Common myeloid progenitor, CD34-positive (primary cell): ENCODE measurements around the gene VAC14.

ENCODE experiments used
- CTCF ChIA-PET: fragments of 350-600 bp; sonication (Branson Sonifier 250); formaldehyde crosslinking; loops from one replicate; lab custom pipeline; 2021; ENCODE audit warnings: antibody characterized with exemption; lab: Charles Lee
- POLR2A ChIA-PET: fragments of 350-600 bp; sonication (Branson Sonifier 250); formaldehyde crosslinking; loops from one replicate; lab custom pipeline; 2021; ENCODE audit warnings: antibody characterized with exemption; lab: Charles Lee
- DNase-seq, 3 donors: peaks; one replicate each; pipeline versions ENCODE4 v3.0.0 to v3.0.0-alpha.2; 2013
- H3K27ac ChIP-seq, 2 experiments: 1 replicate in 1 of 2; 2 replicates in 1 of 2; pipeline ENCODE4 v1.7.0; 2013; ENCODE audit warnings: inconsistent platforms in 2 of 2, low read length in 2 of 2, mild to moderate bottlenecking in 2 of 2, low read depth in 1 of 2, moderate library complexity in 1 of 2; ENCODE audit not compliant: severe bottlenecking in 2 of 2, insufficient read depth in 1 of 2, poor library complexity in 1 of 2
- H3K27me3 ChIP-seq, 5 experiments: replicated peaks in 2 of 5; 1 replicate in 3 of 5; 2 replicates in 2 of 5; pipeline versions ENCODE4 v1.6.1 to v1.7.0; 2013; ENCODE audit warnings: low read length in 4 of 5, mild to moderate bottlenecking in 2 of 5, moderate library complexity in 2 of 5, inconsistent platforms in 1 of 5; ENCODE audit not compliant: insufficient read depth in 5 of 5, control insufficient read depth in 4 of 5
- H3K36me3 ChIP-seq, 4 experiments: 1 replicate in 2 of 4; 2 replicates in 2 of 4; pipeline versions ENCODE4 v1.6.1 to v1.7.0; 2013; ENCODE audit warnings: low read length in 3 of 4, control low read depth in 1 of 4, mild to moderate bottlenecking in 1 of 4; ENCODE audit not compliant: control insufficient read depth in 4 of 4, insufficient read depth in 4 of 4
- H3K4me1 ChIP-seq, 4 experiments: 1 replicate in 3 of 4; 2 replicates in 1 of 4; pipeline versions ENCODE4 v1.6.1 to v1.7.1; 2013; ENCODE audit warnings: low read length in 3 of 4, mild to moderate bottlenecking in 3 of 4, control low read depth in 1 of 4, inconsistent platforms in 1 of 4, moderate library complexity in 1 of 4; ENCODE audit not compliant: control insufficient read depth in 4 of 4, insufficient read depth in 4 of 4; ENCODE audit errors: control extremely low read depth in 1 of 4
- H3K4me3 ChIP-seq, 7 experiments: 1 replicate in 4 of 7; 2 replicates in 3 of 7; pipeline versions ENCODE4 v1.5.1 to v1.7.0; 2013; ENCODE audit warnings: mild to moderate bottlenecking in 7 of 7, low read length in 6 of 7, moderate library complexity in 6 of 7, inconsistent platforms in 2 of 7, low read depth in 2 of 7, control low read depth in 1 of 7; ENCODE audit not compliant: insufficient read depth in 4 of 7, control insufficient read depth in 1 of 7; ENCODE audit errors: extremely low read depth in 1 of 7
- H3K9me3 ChIP-seq, 5 experiments: 1 replicate in 4 of 5; 2 replicates in 1 of 5; pipeline versions ENCODE4 v1.6.1 to v1.7.1; 2013; ENCODE audit warnings: low read length in 4 of 5, mild to moderate bottlenecking in 2 of 5, inconsistent platforms in 1 of 5, low read depth in 1 of 5, moderate library complexity in 1 of 5; ENCODE audit not compliant: control insufficient read depth in 4 of 5, insufficient read depth in 2 of 5; ENCODE audit errors: control extremely low read depth in 1 of 5
- WGBS: methylation state at CpG from one replicate; pipeline ENCODE4 v1.1.5; 2013; ENCODE audit not compliant: insufficient coverage; 5-methylcytosine and 5-hydroxymethylcytosine counted together

The VAC14 gene

DNA sequence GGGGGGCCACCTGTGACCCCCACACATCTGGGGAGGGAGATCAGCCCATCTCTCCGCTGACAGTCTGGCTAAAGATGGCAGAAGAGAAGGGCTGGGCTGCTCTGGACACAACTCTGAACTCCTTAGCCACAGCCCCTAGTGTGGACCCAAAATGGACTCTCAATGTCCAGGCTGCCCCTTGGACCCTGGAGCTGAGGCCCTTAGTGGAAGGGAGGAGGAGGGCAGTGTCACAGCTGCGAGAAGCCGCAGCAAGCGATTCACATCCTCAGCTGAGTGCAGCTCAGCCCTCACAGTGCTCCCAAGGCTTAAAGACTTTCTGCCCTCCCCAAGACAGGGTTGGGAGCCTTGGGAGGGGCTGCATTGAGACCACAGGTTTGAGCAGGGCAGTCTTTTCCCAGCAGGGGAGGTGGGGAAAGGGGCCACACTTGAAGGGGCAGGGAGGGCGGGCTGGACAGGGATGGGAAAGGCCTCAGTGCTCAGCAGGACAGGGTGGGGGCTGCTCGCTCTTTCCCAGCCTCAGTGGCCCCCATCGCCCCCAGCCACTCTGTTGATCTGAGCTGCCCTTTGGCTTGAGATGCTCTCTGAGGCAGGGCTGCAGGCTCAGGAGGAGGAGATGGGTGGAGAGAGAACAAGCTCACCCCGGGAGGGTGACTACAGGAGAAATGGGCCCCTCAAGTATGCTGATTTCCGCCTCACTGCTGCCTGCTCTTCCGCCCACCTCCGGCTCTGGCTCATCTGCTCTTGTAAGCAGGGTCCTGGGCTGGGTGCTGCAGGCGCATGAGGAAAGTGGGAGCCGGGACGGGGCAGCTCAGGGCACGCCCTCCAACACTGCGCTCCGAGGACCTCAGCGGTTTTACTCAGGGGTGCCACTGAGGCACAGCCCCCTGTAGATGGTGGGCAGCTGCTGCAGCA is 64.2 kb downstream of the VAC14 start:
- ChIA-PET CTCF (interaction anchor here (0.7 to 3.8 kb wide), 12 partner anchors 8 to 82 kb away, joined by 3 to 36 read pairs (median 6); no protein-coding TSS in a partner anchor), POLR2A (interaction anchor here (0.6 to 1.2 kb wide), 2 partner anchors 10 to 13 kb away, joined by 3 read pairs; no protein-coding TSS in a partner anchor)
- DNase-seq = peak in 1 of 3 donors; percentile 17
- H3K4me1 ChIP-seq = peaks cover 0 to 52% (median 44%) of the 10 kb centered on the region in 4 experiments
- H3K4me3 ChIP-seq = peak overlapping the region in 2 of 7 experiments; percentile 33 to 36
- no peaks in the 10 kb centered on the region for H3K27me3 ChIP-seq
- H3K9me3 ChIP-seq = no peaks in the 10 kb centered on the region
- H3K27ac ChIP-seq = peak overlapping the region in 1 of 2 experiments; percentile 67
- 89% methylated on average over 14 of the region's 18 CpGs for WGBS
- peaks cover 0 to 50% (median 9%) of the 10 kb centered on the region in 4 experiments for H3K36me3 ChIP-seq

GRCh38 chr16:70735141-70735979 is 65.6 kb downstream of the VAC14 start:
- H3K36me3 ChIP-seq = peaks cover 0 to 49% (median 14%) of the 10 kb centered on the region in 4 experiments
- DNase-seq = no peak
- POLR2A ChIA-PET = interaction anchor here (0.5 to 0.6 kb wide), 3 partner anchors 32 to 302 kb away, joined by 3 to 6 read pairs (median 4); no protein-coding TSS in a partner anchor
- peaks cover 0 to 39% (median 34%) of the 10 kb centered on the region in 4 experiments for H3K4me1 ChIP-seq
- whole genome bisulfite sequencing = 91% methylated on average over 13 of the region's 13 CpGs
- no peaks in the 10 kb centered on the region for H3K27me3 ChIP-seq
- H3K9me3 ChIP-seq = no peaks in the 10 kb centered on the region
- no peak overlapping the region for H3K27ac ChIP-seq
- no peak overlapping the region for H3K4me3 ChIP-seq
- CTCF ChIA-PET = interaction anchor here (1.0 to 1.6 kb wide), 5 partner anchors 9 to 40 kb away, joined by 3 to 4 read pairs (median 4); no protein-coding TSS in a partner anchor

- CTCF ChIA-PET = interaction anchor here (0.7 to 1.6 kb wide), 8 partner anchors 9 to 206 kb away, joined by 3 to 4 read pairs (median 3); no protein-coding TSS in a partner anchor
Measured at GRCh38 chr16:70734522-70735095, 66.3 kb downstream of the VAC14 start.

DNA sequence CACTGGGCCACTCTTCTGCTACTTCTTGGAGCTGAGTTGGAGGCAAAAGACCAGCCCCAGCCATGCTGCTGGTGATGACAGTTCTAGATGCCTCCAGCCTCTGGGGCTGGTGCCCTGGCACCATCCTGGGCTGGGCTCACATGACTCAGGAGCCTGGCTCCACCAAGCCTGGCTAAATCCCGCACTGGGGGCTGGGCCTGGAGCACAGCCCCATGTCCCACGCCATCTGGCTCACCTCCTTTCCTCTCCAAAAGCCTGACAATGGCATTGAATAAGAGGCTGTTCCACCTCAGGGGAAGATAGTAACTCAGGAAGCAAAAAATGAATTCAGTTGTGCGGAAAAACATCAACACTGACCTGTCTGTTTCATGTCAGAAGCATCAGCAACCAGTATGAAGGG is 70.0 kb downstream of the VAC14 start:
- Histone ChIP-seq H3K9me3 (no peaks in the 10 kb centered on the region), H3K4me3 (no peak overlapping the region), H3K27ac (no peak overlapping the region), H3K4me1 (peaks cover 0 to 12% (median 10%) of the 10 kb centered on the region in 4 experiments), H3K36me3 (peaks cover 0 to 71% (median 20%) of the 10 kb centered on the region in 4 experiments), H3K27me3 (no peaks in the 10 kb centered on the region)
- CTCF ChIA-PET = no interaction called here
- POLR2A ChIA-PET = no interaction called here
- WGBS = 100% methylated on average over 3 of the region's 3 CpGs
- no peak for DNase-seq

More at GRCh38 chr16:70734522-70735095, 66.3 kb downstream of the VAC14 start:
- WGBS = 94% methylated on average over 4 of the region's 4 CpGs
- Histone ChIP-seq H3K36me3 (peaks cover 0 to 51% (median 14%) of the 10 kb centered on the region in 4 experiments), H3K27ac (no peak overlapping the region), H3K4me3 (no peak overlapping the region), H3K27me3 (no peaks in the 10 kb centered on the region), H3K9me3 (no peaks in the 10 kb centered on the region), H3K4me1 (peaks cover 0 to 35% (median 32%) of the 10 kb centered on the region in 4 experiments)
- POLR2A ChIA-PET = interaction anchor here (0.5 to 0.6 kb wide), 2 partner anchors 54 to 301 kb away, joined by 4 to 6 read pairs; no protein-coding TSS in a partner anchor
- no peak for DNase-seq

DNA sequence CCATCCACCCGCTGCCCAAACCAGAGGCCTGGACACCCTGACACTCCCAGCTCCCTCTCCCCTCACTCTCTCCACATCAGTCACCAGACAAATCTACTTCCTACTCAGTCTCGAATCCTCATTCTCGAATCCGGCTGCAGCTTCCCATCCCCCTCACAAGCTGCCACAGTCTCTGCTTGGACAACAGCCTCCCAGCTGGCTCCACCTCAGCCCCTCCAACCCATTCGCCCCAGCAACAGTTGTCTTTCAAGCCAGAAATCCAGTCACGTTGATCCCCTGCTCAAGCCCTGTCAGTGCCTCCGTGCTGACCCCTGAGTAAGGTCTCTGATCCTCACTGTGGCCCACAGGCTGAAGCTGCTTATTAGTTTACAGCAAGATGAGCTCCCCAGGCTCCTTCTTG is 70.9 kb downstream of the VAC14 start:
- H3K27me3 ChIP-seq = no peaks in the 10 kb centered on the region
- 95% methylated on average over 7 of the region's 7 CpGs for WGBS
- no peak overlapping the region for H3K27ac ChIP-seq
- peaks cover 0 to 12% (median 10%) of the 10 kb centered on the region in 4 experiments for H3K4me1 ChIP-seq
- POLR2A ChIA-PET = no interaction called here
- no peak overlapping the region for H3K4me3 ChIP-seq
- no peak for DNase-seq
- peaks cover 0 to 70% (median 18%) of the 10 kb centered on the region in 4 experiments for H3K36me3 ChIP-seq
- CTCF ChIA-PET = interaction anchor here (0.8 to 2.4 kb wide), 3 partner anchors 32 to 48 kb away, joined by 3 to 11 read pairs (median 3); no protein-coding TSS in a partner anchor
- H3K9me3 ChIP-seq = no peaks in the 10 kb centered on the region

DNA sequence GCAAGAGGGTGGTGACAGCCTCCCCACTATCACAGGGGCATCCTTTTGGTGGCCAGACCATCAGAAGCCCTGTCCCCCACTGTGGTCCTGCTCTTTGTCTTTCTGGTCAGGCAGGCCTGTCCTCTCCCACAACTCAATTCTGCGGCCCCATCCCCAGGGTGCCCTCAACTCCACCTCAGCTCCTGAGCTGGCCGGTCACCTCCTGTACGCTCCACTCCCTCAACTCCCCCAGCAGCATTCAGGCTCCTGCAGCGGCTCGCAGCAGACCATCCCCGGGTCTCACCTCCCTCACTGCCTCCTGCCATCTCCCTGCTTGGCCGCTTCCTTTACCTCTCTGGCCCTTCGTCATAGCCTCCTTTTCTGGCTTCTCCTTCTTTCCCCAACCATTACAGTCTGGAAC is 71.7 kb downstream of the VAC14 start:
- H3K9me3 ChIP-seq = no peaks in the 10 kb centered on the region
- H3K36me3 ChIP-seq = peaks cover 0 to 73% (median 18%) of the 10 kb centered on the region in 4 experiments
- CTCF ChIA-PET = interaction anchor here (1.2 to 2.4 kb wide), 5 partner anchors 9 to 47 kb away, joined by 3 to 11 read pairs (median 7); no protein-coding TSS in a partner anchor
- peaks cover 0 to 12% (median 10%) of the 10 kb centered on the region in 4 experiments for H3K4me1 ChIP-seq
- H3K4me3 ChIP-seq = no peak overlapping the region
- no peak for DNase-seq
- no peaks in the 10 kb centered on the region for H3K27me3 ChIP-seq
- POLR2A ChIA-PET = no interaction called here
- WGBS = 98% methylated on average over 8 of the region's 8 CpGs
- no peak overlapping the region for H3K27ac ChIP-seq
